Tibial nerve (tissue), 4 donors: ENCODE results near the gene MAGEB18. TPM values are rescaled to one million over a fixed set of nuclear protein-coding genes. Genes with fewer than 3 reads are reported as not detected.

Experiments
- DNase-seq, 2 donors: peaks; one replicate each; pipeline ENCODE4 v3.0.0-alpha.2; 2019; ENCODE audit warnings: low spot score in 2 of 2
- H3K27ac ChIP-seq, 4 donors: fragments of 200-600 bp; sonication (generic) in 3 of 4; one replicate each; pipeline ENCODE4 v1.5.1; 2017 to 2019; ENCODE audit warnings: mild to moderate bottlenecking in 1 of 4
- H3K27me3 ChIP-seq, 2 donors: fragments of 200-600 bp; sonication (generic) in 1 of 2; one replicate each; pipeline versions ENCODE4 v1.5.1 to v1.6.0; 2017 to 2019
- H3K36me3 ChIP-seq, 3 donors: fragments of 200-600 bp; sonication (generic); one replicate each; pipeline ENCODE4 v1.5.1; 2018 to 2019
- H3K4me1 ChIP-seq, 4 donors: fragments of 200-600 bp; sonication (generic) in 3 of 4; one replicate each; pipeline ENCODE4 v1.5.1; 2017 to 2019
- H3K4me3 ChIP-seq, 4 donors: fragments of 200-600 bp; sonication (generic) in 3 of 4; one replicate each; pipeline ENCODE4 v1.5.1; 2017 to 2019; ENCODE audit warnings: mild to moderate bottlenecking in 1 of 4, moderate library complexity in 1 of 4
- H3K9me3 ChIP-seq, 4 donors: fragments of 200-600 bp; sonication (generic) in 3 of 4; one replicate each; pipeline ENCODE4 v1.5.1; 2017 to 2019
- CTCF ChIP-seq, 5 experiments: fragments of 200-600 bp in 3 of 5; fragments of 450-650 bp in 2 of 5; sonication (generic) in 3 of 5; IDR thresholded peaks; one replicate each; pipeline ENCODE4 v1.5.1; 2016 to 2019; ENCODE audit warnings: antibody characterized with exemption in 5 of 5, mild to moderate bottlenecking in 3 of 5, moderate library complexity in 2 of 5
- EP300 ChIP-seq, 2 donors: sonication (generic); formaldehyde crosslinking; IDR thresholded peaks; one replicate each; pipeline ENCODE4 v1.6.1; 2017; ENCODE audit warnings: antibody characterized with exemption in 2 of 2, mild to moderate bottlenecking in 1 of 2
- POLR2A ChIP-seq, 2 donors: fragments of 450-650 bp; IDR thresholded peaks; one replicate each; pipeline ENCODE4 v1.6.1; 2017; ENCODE audit warnings: antibody characterized with exemption in 2 of 2, mild to moderate bottlenecking in 2 of 2, moderate library complexity in 2 of 2
- WGBS, 2 donors: methylation state at CpG; one replicate each; pipeline ENCODE4 v1.1.5; 2018; 5-methylcytosine and 5-hydroxymethylcytosine counted together
- total RNA-seq, 4 donors: library from RNA; depleted of rRNA; stranded (reverse); fragments of >200 nt; gene quantifications; one replicate each; pipeline ENCODE4 v1.1.0, GENCODE V29; 2016

The MAGEB18 gene
- total RNA-seq, result not detected

GRCh38 chrX:26138274-26138673 lies at the start of gene MAGEB18:
Gene MAGEB18, plus strand, starts transcription at chrX:26138343. Its CDS starts 643 bp downstream, at chrX:26138986.
- no peaks in the 10 kb centered on the region for H3K9me3 ChIP-seq
- no peaks in the 10 kb centered on the region for H3K36me3 ChIP-seq
- no peaks in the 10 kb centered on the region for H3K27me3 ChIP-seq
- 82 to 90% methylated on average over 11 of the region's 11 CpGs for WGBS, 2 donors
- H3K4me3 ChIP-seq, result no peak within 1 kb of the TSS
- DNase-seq, result no peak
- TF ChIP-seq POLR2A (IDR thresholded peaks at IDR 0.05) (no peak), CTCF (IDR thresholded peaks at IDR 0.05) (no peak), EP300 (IDR thresholded peaks at IDR 0.05) (no peak)
- H3K4me1 ChIP-seq, result no peaks in the 10 kb centered on the region
- no peak within 1 kb of the TSS for H3K27ac ChIP-seq

DNA sequence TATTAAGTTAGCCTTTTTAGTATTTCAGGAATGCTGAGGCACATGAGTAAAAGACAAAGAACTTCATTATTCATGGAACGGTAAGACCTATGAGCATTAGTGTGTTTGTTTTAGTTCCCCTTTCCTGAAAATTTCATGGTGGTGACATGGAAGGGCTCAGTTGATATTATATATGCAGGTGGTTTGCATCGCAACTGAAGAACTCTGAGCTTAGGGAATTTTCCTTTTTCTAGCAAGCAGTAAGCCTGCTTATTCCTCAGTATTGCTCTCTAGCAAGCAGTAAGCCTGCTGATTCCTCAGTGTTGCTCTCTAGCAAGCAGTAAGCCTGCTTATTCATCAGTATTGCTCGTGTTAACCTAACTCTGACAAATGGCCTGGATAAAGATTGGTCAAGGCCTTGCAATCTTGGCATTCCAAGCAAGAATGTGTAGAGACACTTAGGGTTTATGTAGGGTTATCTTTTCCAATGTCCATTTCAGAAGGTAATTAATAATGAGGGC lies 37.7 kb upstream of the MAGEB18 start:
- 42 to 55% methylated on average over 3 of the region's 3 CpGs for WGBS, 2 donors
- no peak for DNase-seq
- Histone ChIP-seq H3K27ac (no peak overlapping the region), H3K4me3 (no peak overlapping the region), H3K36me3 (no peaks in the 10 kb centered on the region), H3K9me3 (no peaks in the 10 kb centered on the region), H3K4me1 (no peaks in the 10 kb centered on the region), H3K27me3 (no peaks in the 10 kb centered on the region)
- TF ChIP-seq EP300 (IDR thresholded peaks at IDR 0.05), result no peak
- no peak for TF ChIP-seq CTCF (IDR thresholded peaks at IDR 0.05)
- no peak for TF ChIP-seq POLR2A (IDR thresholded peaks at IDR 0.05)

- TF ChIP-seq POLR2A (IDR thresholded peaks at IDR 0.05), result no peak
- no peak for TF ChIP-seq EP300 (IDR thresholded peaks at IDR 0.05)
- TF ChIP-seq CTCF (IDR thresholded peaks at IDR 0.05), result no peak
- Histone ChIP-seq H3K27me3 (no peaks in the 10 kb centered on the region), H3K27ac (no peak overlapping the region), H3K4me3 (no peak overlapping the region), H3K9me3 (no peaks in the 10 kb centered on the region), H3K36me3 (no peaks in the 10 kb centered on the region), H3K4me1 (no peaks in the 10 kb centered on the region)
- DNase-seq, result no peak
- 79 to 88% methylated on average over 1 of the region's 1 CpG for WGBS, 2 donors
Observed at GRCh38 chrX:26109142-26109541, 29.0 kb upstream of the MAGEB18 start.

DNA sequence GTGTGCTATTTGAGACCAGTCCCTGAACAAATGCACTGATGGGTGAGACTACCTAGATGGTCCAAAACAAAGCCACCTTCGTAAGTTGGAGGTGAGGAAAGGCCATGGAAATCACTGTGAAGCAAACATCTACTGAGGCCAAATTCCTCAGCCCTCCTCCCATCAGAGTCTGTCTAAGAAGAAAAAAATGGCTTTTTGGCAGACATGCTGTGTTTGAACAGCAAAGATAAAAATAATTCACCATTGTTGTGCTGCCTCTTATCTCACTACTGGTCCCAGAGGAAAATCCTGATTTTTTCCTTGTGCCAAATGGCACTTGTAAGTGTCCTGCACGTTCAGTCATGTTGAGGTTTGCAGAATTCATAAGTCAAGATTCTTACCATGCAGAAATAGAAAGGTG lies 7.9 kb downstream of the MAGEB18 start:
- no peak for DNase-seq
- 14 to 21% methylated on average over 2 of the region's 2 CpGs for WGBS, 2 donors
- Histone ChIP-seq H3K27me3 (no peaks in the 10 kb centered on the region), H3K4me1 (no peaks in the 10 kb centered on the region), H3K9me3 (no peaks in the 10 kb centered on the region), H3K4me3 (no peak overlapping the region), H3K36me3 (no peaks in the 10 kb centered on the region), H3K27ac (no peak overlapping the region)
- TF ChIP-seq CTCF (IDR thresholded peaks at IDR 0.05), result no peak
- TF ChIP-seq EP300 (IDR thresholded peaks at IDR 0.05), result no peak
- no peak for TF ChIP-seq POLR2A (IDR thresholded peaks at IDR 0.05)

DNA sequence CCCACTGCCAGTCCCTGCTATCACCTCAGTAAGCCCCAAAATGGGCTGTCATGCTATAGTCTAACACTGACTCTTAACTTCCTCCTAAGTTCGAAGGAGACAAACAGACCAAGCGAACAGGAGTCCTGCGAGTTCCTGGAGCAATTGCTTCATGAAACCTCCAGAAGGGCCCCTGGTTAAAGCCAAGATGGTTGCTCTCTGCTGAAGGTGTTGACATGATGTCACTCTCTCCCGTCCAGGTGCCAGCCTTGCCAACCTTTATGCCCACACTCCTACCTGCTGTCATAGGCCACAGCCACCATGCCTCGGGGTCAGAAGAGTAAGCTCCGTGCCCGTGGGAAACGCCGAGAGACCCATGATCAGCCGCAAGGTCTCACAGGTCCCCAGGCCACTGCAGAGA lies 22.2 kb downstream of the MAGEB18 start, which contains the start of gene MAGEB6B:
TSS of gene MAGEB6B (plus strand) at position 301 of the 400 bp plus-strand sequence. CDS start at position 301, 0 bp downstream.
- DNase-seq, result no peak
- no peak within 1 kb of the TSS for H3K27ac ChIP-seq
- H3K9me3 ChIP-seq, result no peaks in the 10 kb centered on the region
- WGBS, 2 donors, result 95 to 100% methylated on average over 1 to 10 of the region's 10 CpGs
- H3K36me3 ChIP-seq, result no peaks in the 10 kb centered on the region
- no peaks in the 10 kb centered on the region for H3K4me1 ChIP-seq
- no peak within 1 kb of the TSS for H3K4me3 ChIP-seq
- TF ChIP-seq EP300 (IDR thresholded peaks at IDR 0.05), result no peak
- TF ChIP-seq CTCF (IDR thresholded peaks at IDR 0.05), result no peak
- TF ChIP-seq POLR2A (IDR thresholded peaks at IDR 0.05), result no peak
- no peaks in the 10 kb centered on the region for H3K27me3 ChIP-seq

Other genes with a start within 250 kb of the MAGEB18 start
- gene MAGEB6B, start 22.3 kb downstream of the MAGEB18 start, total RNA-seq, result not detected
- not detected for gene MAGEB6, start 54.1 kb downstream of the MAGEB18 start, total RNA-seq
- gene MAGEB5, start 77.8 kb downstream of the MAGEB18 start, total RNA-seq, result not detected